Osteocyte (in vitro differentiated cells): ENCODE results near the gene OR4K1. TPM values are rescaled to one million over a fixed set of nuclear protein-coding genes. Genes with fewer than 3 reads are reported as not detected.

Experiments
- DNase-seq: peaks from one replicate; pipeline ENCODE4 v3.0.0; 2021; ENCODE audit warnings: mixed read lengths; ENCODE audit not compliant: unreplicated experiment; ENCODE audit errors: extremely low spot score
- H3K27ac Mint-ChIP-seq: one replicate; pipeline ENCODE4 v1.8.0; 2021; ENCODE audit warnings: mild to moderate bottlenecking, mixed read lengths; ENCODE audit not compliant: unreplicated experiment
- H3K27me3 Mint-ChIP-seq: one replicate; pipeline ENCODE4 v1.8.0; 2021; ENCODE audit warnings: mixed read lengths; ENCODE audit not compliant: unreplicated experiment
- H3K36me3 Mint-ChIP-seq: one replicate; pipeline ENCODE4 v1.8.0; 2021; ENCODE audit warnings: mixed read lengths; ENCODE audit not compliant: unreplicated experiment
- H3K4me1 Mint-ChIP-seq: one replicate; pipeline ENCODE4 v1.8.0; 2021; ENCODE audit warnings: mixed read lengths; ENCODE audit not compliant: unreplicated experiment
- H3K4me3 Mint-ChIP-seq: one replicate; pipeline ENCODE4 v1.8.0; 2021; ENCODE audit warnings: mild to moderate bottlenecking, moderate library complexity, mixed read lengths; ENCODE audit not compliant: unreplicated experiment
- H3K9me3 Mint-ChIP-seq: one replicate; pipeline ENCODE4 v1.8.0; 2021; ENCODE audit warnings: mixed read lengths; ENCODE audit not compliant: unreplicated experiment
- total RNA-seq: library from RNA; stranded (reverse); gene quantifications from 2 replicates; pipeline ENCODE4 v1.2.1, GENCODE V29; 2021
- TF ChIP-seq, protein P1 (sequence below): fragments of 200-600 bp; sonication (generic); IDR thresholded peaks from 2 replicates; pipeline ENCODE4 v1.5.0; 2021; ENCODE audit warnings: antibody characterized with exemption, mild to moderate bottlenecking, moderate library complexity

OR4K1 gene
- total RNA-seq, 1 donor from 2014 or later, result not detected

DNA sequence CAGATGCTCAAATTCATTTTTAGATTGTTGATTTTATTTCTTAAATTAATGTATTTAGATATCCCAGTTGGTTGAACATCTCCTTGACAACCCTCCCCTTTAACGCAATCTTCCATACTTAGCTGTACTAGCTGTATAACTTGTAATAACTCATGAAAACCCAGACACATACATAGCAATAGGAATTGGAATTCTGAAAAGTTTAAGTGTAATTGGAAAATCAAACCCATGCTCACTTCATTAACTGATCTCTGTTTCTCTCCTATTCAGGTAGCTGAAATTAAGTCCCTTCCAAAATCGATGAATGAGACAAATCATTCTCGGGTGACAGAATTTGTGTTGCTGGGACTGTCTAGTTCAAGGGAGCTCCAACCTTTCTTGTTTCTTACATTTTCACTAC lies 44.6 kb downstream of the OR4K1 start, which contains the start of gene OR4K15:
OR4K15 (plus strand) TSS at position 301 of the 400 bp plus-strand sequence; CDS start at position 301, 0 bp downstream.
- DNase-seq, result no peak
- no peaks in the 10 kb centered on the region for H3K36me3 Mint-ChIP-seq
- no peak within 1 kb of the TSS for H3K27ac Mint-ChIP-seq
- peaks cover 45% of the 10 kb centered on the region for H3K9me3 Mint-ChIP-seq
- no peaks in the 10 kb centered on the region for H3K4me1 Mint-ChIP-seq
- H3K4me3 Mint-ChIP-seq, result no peak within 1 kb of the TSS
- TF ChIP-seq, protein P1, sequence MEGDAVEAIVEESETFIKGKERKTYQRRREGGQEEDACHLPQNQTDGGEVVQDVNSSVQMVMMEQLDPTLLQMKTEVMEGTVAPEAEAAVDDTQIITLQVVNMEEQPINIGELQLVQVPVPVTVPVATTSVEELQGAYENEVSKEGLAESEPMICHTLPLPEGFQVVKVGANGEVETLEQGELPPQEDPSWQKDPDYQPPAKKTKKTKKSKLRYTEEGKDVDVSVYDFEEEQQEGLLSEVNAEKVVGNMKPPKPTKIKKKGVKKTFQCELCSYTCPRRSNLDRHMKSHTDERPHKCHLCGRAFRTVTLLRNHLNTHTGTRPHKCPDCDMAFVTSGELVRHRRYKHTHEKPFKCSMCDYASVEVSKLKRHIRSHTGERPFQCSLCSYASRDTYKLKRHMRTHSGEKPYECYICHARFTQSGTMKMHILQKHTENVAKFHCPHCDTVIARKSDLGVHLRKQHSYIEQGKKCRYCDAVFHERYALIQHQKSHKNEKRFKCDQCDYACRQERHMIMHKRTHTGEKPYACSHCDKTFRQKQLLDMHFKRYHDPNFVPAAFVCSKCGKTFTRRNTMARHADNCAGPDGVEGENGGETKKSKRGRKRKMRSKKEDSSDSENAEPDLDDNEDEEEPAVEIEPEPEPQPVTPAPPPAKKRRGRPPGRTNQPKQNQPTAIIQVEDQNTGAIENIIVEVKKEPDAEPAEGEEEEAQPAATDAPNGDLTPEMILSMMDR, result no peak
- no peaks in the 10 kb centered on the region for H3K27me3 Mint-ChIP-seq

Other genes starting within 250 kb of the OR4K1 start
- gene OR11H2, start 217.0 kb upstream of the OR4K1 start, total RNA-seq, result not detected in 2 replicates
- gene OR4Q3, start 187.3 kb upstream of the OR4K1 start, total RNA-seq, result not detected in 2 replicates
- gene OR4M1, start 157.4 kb upstream of the OR4K1 start, total RNA-seq, result not detected in 2 replicates
- gene OR4N2, start 127.1 kb upstream of the OR4K1 start, total RNA-seq, result not detected in 2 replicates
- gene OR4K2, start 55.8 kb upstream of the OR4K1 start, total RNA-seq, result not detected in 2 replicates
- not detected in 2 replicates for gene OR4K5, start 10.3 kb upstream of the OR4K1 start, total RNA-seq
- gene OR4K15, start 44.7 kb downstream of the OR4K1 start, total RNA-seq, result not detected in 2 replicates
- not detected in 2 replicates for gene OR4Q2, start 71.2 kb downstream of the OR4K1 start, total RNA-seq
- gene OR4K14, start 88.4 kb downstream of the OR4K1 start, total RNA-seq, result not detected in 2 replicates
- not detected in 2 replicates for gene OR4K13, start 105.1 kb downstream of the OR4K1 start, total RNA-seq
- not detected in 2 replicates for gene OR4L1, start 129.1 kb downstream of the OR4K1 start, total RNA-seq
- not detected in 2 replicates for gene OR4K17, start 179.8 kb downstream of the OR4K1 start, total RNA-seq
- not detected in 2 replicates for gene OR4N5, start 207.9 kb downstream of the OR4K1 start, total RNA-seq